HPDE6-E6E7 (cell line): ENCODE measurements around the gene FMNL1.

Experiments used
- DNase-seq: peaks from one replicate; pipeline ENCODE4 v3.0.0; 2011; ENCODE audit warnings: missing footprints; ENCODE audit errors: extremely low spot score

FMNL1 gene

DNA sequence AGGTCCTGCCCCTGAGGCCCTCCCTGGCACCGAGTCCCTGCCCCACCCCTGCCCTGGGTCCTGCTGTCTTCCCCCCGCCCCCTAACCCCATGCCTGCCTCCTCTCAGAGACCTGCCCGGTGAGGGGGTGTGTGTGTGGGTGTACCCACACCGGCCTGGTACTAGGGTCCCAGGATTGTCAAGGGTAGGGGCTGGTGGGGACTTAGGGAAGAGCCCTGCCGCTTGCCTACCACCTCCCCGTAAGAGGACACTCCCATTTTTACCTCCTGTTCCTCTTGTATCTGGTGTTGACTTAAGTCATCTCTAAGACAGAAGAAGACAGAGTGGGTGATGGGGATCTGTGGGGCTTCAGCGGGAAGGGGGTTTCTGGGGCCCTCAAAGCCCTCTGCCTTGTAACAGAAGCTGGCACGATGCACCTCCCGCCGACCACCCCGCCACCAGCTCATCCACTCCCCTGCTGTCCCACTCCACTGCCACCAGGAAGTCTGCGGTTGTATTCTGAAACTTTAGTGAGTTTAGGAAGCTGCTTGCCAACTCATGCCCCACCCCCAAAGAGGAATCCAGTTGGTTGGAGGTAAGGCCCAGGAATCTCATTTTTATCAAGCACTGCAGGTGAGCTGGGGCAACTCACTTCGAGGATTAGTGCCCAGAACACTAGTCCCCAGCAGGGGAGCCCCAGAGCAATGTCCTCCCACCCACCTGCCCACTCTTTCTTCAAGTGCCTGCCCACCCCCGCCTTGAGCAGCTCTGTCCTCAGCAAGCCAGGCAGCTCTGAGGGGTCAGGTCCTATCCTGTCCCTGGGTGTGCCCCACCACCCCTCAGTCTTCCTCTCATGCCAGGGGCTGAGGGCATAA, 34.7 kb downstream of the FMNL1 start:
- no peak for DNase-seq

- DNase-seq = no peak
Observed at GRCh38 chr17:45257115-45257514, 35.4 kb downstream of the FMNL1 start.

- no peak for DNase-seq
Observed at GRCh38 chr17:45258981-45259380, 37.3 kb downstream of the FMNL1 start.

- no peak for DNase-seq
Observed at GRCh38 chr17:45260204-45260783, 38.6 kb downstream of the FMNL1 start.

DNA sequence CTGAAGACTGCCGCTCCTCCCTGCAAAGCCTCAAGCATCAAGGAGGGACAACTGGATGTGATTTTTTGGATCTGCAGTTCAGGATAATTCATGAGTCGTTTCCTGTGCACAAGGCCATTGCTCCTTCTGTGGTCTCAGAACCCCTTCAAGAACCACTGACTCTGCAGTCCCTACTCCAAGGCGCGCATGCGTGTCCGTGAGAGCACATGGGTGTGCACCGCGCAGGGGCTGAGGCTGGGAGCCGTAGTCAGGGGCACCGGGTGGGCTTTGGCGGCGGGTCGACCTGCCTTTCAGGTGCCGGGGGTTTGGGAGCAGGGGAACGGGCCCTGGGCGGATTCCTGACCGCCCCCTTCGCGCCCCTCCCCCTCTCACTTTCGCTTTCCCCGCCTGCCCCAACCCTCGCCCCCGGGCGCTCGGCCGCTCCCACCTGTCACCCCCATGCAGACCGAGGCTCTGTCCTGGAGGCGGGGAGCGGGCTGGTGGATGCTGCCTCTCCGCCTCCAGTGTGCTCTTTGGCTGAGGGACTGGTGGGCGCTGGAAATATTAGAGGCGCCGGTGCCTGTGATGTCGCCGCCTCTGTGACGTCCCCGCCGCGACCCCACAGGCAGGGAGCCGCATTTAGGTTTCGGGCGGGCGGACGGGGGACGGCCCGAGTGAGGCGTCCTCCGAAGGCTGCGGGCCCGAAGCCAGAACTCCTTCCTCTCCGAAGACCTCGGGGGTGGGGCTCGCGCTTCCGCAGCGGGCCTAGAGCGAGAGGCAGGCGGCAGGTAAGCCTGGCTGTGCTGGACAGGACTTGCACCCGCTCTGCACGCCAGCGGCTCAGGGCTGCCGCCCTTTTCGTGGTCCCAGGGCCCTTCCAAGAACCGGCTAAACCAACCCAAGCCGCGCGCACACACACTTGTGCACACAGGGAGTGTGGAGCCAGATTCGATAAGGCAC, 40.2 kb downstream of the FMNL1 start, which contains the start of gene SPATA32:
Gene SPATA32 (minus strand): TSS at position 518 of the 939 bp plus-strand sequence. CDS start 78 bp downstream, at position 440.
- DNase-seq = no peak

DNA sequence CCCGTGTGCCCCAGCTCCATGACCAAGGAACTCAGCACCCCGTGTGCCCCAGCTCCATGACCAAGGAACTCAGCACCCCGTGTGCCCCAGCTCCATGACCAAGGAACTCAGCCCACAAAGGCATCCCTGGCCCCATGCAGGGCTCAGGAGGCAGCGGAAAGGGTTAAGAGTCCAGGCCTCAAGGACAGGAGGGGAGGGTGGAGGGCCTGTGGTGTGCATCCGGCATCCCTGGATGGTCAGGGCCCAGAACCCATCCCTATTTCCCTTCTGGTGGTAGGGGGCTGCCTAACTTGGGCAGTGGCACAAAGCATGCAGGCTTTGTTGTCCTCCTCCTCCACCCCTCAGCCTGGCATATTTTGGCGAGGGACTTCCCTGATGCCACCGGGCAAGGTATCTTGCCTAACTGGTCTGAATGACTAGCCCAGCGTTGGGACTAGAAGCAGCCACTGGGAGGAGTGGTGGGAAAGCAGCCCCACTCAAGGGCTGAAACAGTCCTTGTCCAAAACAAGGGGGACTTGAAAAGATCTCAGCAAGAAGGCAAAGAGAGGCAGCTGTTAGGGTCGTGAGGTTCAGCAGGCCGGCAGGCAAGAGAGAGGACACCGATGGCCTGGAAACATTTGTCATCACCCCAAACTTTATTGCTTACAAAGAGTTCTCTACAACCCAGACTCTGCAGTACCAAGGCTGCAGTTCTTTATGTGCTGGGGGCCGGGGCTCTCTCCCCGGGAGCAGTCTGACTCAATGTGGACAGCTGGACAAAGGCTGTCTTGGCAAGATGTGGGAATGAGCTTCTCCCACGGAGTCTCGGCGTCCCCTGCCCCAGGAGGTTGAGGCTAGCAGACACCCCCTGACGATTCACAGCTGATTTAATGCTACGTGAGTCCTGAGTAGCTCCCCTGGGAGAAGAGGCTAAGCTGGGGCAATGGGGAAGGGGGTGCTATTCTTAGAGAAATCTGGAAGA, 41.1 kb downstream of the FMNL1 start:
- no peak for DNase-seq

GRCh38 chr17:45263477-45263860, 41.8 kb downstream of the FMNL1 start:
- no peak for DNase-seq

DNA sequence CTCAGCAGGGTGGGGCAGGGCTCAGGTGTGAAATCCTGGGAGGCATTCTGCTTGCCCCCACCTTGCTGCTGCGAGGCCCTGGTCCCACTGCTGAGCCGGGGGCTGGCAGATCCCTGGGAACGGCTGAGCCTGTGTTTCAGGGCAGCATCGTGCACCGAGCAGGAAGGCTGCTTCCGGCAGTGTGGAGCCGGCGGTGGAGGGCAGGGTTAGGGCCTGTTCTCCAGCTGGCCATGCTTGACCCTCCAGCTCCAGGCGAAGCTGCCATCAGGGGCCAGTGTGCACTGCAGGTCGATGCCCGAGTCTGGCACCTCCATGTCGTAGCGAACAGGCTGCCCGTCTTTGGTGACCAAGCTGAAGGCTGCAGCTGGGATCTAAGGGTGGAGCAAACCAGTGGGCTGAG, 42.7 kb downstream of the FMNL1 start:
- DNase-seq = no peak

- DNase-seq = no peak
Observed at GRCh38 chr17:45264988-45265387, 43.3 kb downstream of the FMNL1 start.

- no peak for DNase-seq
Observed at GRCh38 chr17:45265821-45266220, 44.1 kb downstream of the FMNL1 start.

DNA sequence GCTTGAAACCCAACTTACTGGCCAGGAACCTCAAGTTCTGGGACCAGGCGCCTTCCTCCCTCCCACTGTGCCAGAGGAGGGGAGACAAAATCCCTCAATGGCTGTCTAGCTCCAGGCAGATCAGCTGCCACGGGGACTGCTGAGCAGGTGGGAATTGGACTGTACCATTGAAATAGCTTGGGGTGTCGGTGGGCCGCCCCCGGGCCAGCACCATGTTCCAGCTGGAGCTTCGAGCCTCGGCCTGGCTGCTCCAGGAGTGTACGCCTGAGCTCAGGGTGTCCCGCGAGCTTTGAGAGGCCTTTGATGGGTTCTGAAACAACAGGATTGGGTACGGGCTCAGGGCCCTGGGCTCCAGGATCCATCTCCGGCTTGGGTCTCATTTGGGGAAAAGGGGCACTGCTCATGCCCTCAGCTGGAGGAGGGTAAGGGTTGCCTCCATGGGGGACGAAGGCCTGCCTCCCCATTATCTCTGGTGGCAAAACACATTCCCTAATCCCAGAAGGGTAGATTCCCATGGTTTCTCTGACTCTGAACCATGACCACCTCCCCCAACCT, 44.8 kb downstream of the FMNL1 start:
- no peak for DNase-seq

DNA sequence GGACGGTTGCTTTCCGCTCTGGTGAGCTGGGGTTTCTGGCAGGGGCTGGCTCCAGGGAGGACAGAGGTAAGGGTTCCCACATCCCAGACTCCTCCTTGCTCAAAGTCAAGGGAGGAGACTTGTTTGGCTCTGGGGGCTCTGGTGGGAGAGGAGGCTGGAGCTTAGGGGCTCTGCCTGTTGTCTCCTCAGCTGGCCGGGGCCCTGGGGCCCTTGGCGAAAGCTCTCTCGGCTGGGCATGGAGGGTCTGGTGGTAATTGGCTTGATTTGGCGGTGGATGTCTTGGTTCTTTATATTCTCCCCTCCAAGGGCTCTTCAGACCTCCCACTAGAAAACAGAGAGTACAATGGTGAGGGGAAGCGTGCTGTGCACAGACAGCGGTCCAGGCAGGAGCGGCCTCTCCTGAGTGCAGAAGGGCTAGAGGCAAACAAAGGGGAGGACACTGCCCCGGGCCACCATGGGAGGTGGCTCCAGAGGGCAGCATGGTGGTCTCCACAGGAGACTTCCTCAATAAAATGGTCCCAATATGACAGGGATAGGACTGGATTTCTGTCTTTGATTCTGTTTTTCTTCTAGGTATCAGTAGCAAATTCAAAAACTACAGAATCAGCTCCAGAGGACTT, 45.9 kb downstream of the FMNL1 start:
- no peak for DNase-seq

DNA sequence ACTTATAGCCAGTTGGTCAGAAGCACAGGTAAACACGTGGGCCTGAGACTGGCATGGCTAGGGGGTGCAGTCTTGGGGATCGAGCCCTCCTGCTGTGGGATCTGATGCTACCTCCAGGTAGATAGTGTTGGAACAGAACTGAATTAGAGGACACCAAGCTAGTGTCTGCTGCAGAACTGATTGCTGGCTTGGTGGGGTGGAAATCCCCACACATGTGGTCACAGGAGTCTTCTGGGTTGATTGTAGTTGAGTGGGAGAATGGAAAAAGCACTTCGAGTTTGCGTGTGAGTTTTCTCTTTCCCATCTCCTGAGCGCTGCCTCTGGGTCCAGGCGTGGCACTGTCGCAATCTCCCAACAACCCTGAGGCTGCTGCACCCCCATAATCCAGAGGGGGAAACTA, 48.2 kb downstream of the FMNL1 start:
- no peak for DNase-seq

- no peak for DNase-seq
Observed at GRCh38 chr17:45270828-45271418, 49.2 kb downstream of the FMNL1 start.

- no peak for DNase-seq
Observed at GRCh38 chr17:45271603-45272002, 49.9 kb downstream of the FMNL1 start.

GRCh38 chr17:45273551-45273957, 51.9 kb downstream of the FMNL1 start:
- DNase-seq = no peak

- DNase-seq = no peak
Observed at GRCh38 chr17:45274033-45274432, 52.3 kb downstream of the FMNL1 start.

DNA sequence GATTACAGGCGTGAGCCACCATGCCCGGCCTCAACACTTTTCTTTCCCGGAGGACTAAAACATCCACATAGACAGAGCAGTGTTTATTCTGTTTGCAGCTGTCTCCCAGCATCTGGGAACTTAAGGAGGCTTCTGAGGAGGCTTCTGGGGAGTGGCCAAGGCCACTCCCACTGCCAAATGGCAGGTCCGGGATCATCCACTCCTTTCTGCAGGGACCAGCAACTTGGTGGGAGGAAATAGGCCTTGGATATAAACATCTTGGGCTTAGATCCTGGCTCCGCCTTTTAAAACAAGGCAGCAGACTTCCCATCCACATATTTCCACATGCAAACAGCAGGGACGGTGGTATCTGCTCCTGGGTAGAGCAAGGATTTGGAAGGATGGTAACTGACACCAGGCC, 54.3 kb downstream of the FMNL1 start:
- no peak for DNase-seq

DNA sequence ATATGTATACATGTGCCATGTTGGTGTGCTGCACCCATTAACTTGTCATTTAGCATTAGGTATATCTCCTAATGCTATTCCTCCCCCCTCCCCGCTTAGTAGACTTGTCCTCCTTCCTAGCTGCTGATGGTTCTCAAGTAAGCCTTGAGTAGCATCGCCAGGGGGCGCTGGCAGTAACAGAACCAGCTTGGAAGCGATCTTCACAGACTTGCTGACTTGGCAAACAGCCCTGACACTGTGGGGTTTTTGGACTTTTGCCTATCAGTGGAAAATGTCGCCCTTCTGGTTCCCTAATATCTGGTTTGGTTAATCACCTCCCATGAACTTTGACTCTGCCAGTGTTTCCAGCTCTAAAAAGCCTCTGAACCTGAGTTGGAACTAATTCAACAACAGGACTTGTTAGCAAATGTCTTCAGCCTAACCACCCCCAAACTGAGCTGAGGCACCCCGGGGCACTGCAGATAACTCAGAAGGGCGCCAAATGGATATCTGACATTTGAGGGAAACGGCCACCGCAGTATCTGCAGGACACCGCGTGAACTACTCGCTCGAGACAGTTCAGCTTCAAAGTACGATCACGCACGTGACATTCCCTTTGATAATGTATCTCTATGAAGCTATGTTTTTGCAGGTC, 55.6 kb downstream of the FMNL1 start:
- peak; percentile 73 for DNase-seq
